ENCODE measurements around the gene OPCML. TPM values are rescaled to one million over a fixed set of nuclear protein-coding genes. Genes with fewer than 3 reads are reported as not detected.

Gene OPCML
- total and polyA plus RNA-seq, 2 donors (not counting 1 experiment from before 2014, with no cell fraction given): not detected

GRCh38 chr11:133425245-133425644 is 107.1 kb downstream of the OPCML start:
- H4K20me1 ChIP-seq (ENCODE audit: control insufficient read depth, insufficient read depth, low read length, poor library complexity, severe bottlenecking): no peaks in the 10 kb centered on the region
- ChIA-PET CTCF (no interaction called here), POLR2A (no interaction called here)
- DNase-seq (no peak), ATAC-seq (ENCODE audit: low read depth) (no peak)
- no peaks in the 10 kb centered on the region for H3K27me3 ChIP-seq (replicated peaks in 1 of 4; ENCODE audit: control extremely low read depth in 1 of 4, control insufficient read depth in 3 of 4, insufficient read depth in 4 of 4, low read length in 3 of 4)
- no peaks in the 10 kb centered on the region for H3K79me2 ChIP-seq (ENCODE audit: control insufficient read depth, insufficient read depth, low read length)
- H3K9me3 Mint-ChIP-seq (ENCODE audit: insufficient read depth): no peaks in the 10 kb centered on the region
- WGBS (ENCODE audit: insufficient coverage): no CpG with 5 or more reads among the region's 1 CpG
- TF ChIP-seq CTCF (IDR thresholded peaks at IDR 0.05) (no peak), EZH2 (IDR thresholded peaks at IDR 0.05; ENCODE audit: borderline replicate concordance, insufficient read depth, low read depth, low read length, poor library complexity, severe bottlenecking) (no peak)
- H2AFZ ChIP-seq (ENCODE audit: insufficient read depth, low read depth, low read length, poor library complexity, severe bottlenecking): no peak overlapping the region
- H3K4me3 ChIP-seq (ENCODE audit: control extremely low read depth in 1 of 5, extremely low read depth in 1 of 5, insufficient read depth in 1 of 5, low read depth in 2 of 5, low read length in 4 of 5): no peak overlapping the region
- H3K9me3 ChIP-seq (ENCODE audit: control extremely low read depth in 1 of 3, control insufficient read depth in 2 of 3, insufficient read depth in 1 of 3, low read length in 2 of 3): no peaks in the 10 kb centered on the region
- H3K9ac ChIP-seq (ENCODE audit: low read length): no peak overlapping the region
- no peak overlapping the region for H3K4me2 ChIP-seq (replicated peaks; ENCODE audit: low read depth, low read length, poor library complexity, severe bottlenecking)
- no peaks in the 10 kb centered on the region for H3K4me1 Mint-ChIP-seq
- no peaks in the 10 kb centered on the region for H3K36me3 ChIP-seq (replicated peaks in 1 of 2; ENCODE audit: control extremely low read depth in 1 of 2, control insufficient read depth in 1 of 2, extremely low read depth in 1 of 2, insufficient read depth in 2 of 2, low read length in 1 of 2)
- H3K27ac Mint-ChIP-seq: no peak overlapping the region
- no peaks in the 10 kb centered on the region for H3K27me3 Mint-ChIP-seq
- no peak overlapping the region for H3K27ac ChIP-seq (ENCODE audit: low read length in 2 of 2)
- no peaks in the 10 kb centered on the region for H3K4me1 ChIP-seq (ENCODE audit: control insufficient read depth in 2 of 2, insufficient read depth in 2 of 2, low read length in 2 of 2)
- intact Hi-C loops (cut with micrococcal nuclease): no loop called here
- no peak overlapping the region for H3K4me3 Mint-ChIP-seq

- DNase-seq: no peak
- peaks cover 0 to 2% (median 0%) of the 10 kb centered on the region in 3 donors for H3K9me3 ChIP-seq (ENCODE audit: control extremely low read depth in 1 of 3, control insufficient read depth in 2 of 3, insufficient read depth in 1 of 3, low read length in 2 of 3)
- TF ChIP-seq CTCF (IDR thresholded peaks at IDR 0.05) (no peak), EZH2 (IDR thresholded peaks at IDR 0.05; ENCODE audit: borderline replicate concordance, insufficient read depth, low read depth, low read length, poor library complexity, severe bottlenecking) (no peak)
- no peak overlapping the region for H3K4me2 ChIP-seq (replicated peaks; ENCODE audit: low read depth, low read length, poor library complexity, severe bottlenecking)
- Mint-ChIP-seq H3K4me3 (no peak overlapping the region), H3K4me1 (no peaks in the 10 kb centered on the region), H3K9me3 (ENCODE audit: insufficient read depth) (peaks cover 5% of the 10 kb centered on the region), H3K27ac (no peak overlapping the region), H3K27me3 (no peaks in the 10 kb centered on the region)
- no peak overlapping the region for H2AFZ ChIP-seq (ENCODE audit: insufficient read depth, low read depth, low read length, poor library complexity, severe bottlenecking)
- H3K27me3 ChIP-seq (replicated peaks in 1 of 4; ENCODE audit: control extremely low read depth in 1 of 4, control insufficient read depth in 3 of 4, insufficient read depth in 4 of 4, low read length in 3 of 4): no peaks in the 10 kb centered on the region
- no peaks in the 10 kb centered on the region for H3K36me3 ChIP-seq (replicated peaks in 1 of 2; ENCODE audit: control extremely low read depth in 1 of 2, control insufficient read depth in 1 of 2, extremely low read depth in 1 of 2, insufficient read depth in 2 of 2, low read length in 1 of 2)
- no peaks in the 10 kb centered on the region for H4K20me1 ChIP-seq (ENCODE audit: control insufficient read depth, insufficient read depth, low read length, poor library complexity, severe bottlenecking)
- POLR2A ChIA-PET: no interaction called here
- CTCF ChIA-PET: no interaction called here
- H3K4me3 ChIP-seq (ENCODE audit: control extremely low read depth in 1 of 5, extremely low read depth in 1 of 5, insufficient read depth in 1 of 5, low read depth in 2 of 5, low read length in 4 of 5): no peak overlapping the region
- H3K9ac ChIP-seq (ENCODE audit: low read length): no peak overlapping the region
- no peaks in the 10 kb centered on the region for H3K79me2 ChIP-seq (ENCODE audit: control insufficient read depth, insufficient read depth, low read length)
- H3K27ac ChIP-seq (ENCODE audit: low read length in 2 of 2): no peak overlapping the region
- no peaks in the 10 kb centered on the region for H3K4me1 ChIP-seq (ENCODE audit: control insufficient read depth in 2 of 2, insufficient read depth in 2 of 2, low read length in 2 of 2)
- no peak for ATAC-seq (ENCODE audit: low read depth)
- intact Hi-C loops (cut with micrococcal nuclease): no loop called here
Observed at GRCh38 chr11:133418218-133418617, 114.1 kb downstream of the OPCML start.
